ENCODE measurements around the gene LANCL1.
"Not testable (repeated sequence)": the region's sequence is repeated elsewhere in the genome, so short reads cannot be mapped to it uniquely, and the experiment has no call there.

Gene LANCL1

GRCh38 chr2:210459407-210459806 is 17.2 kb downstream of the LANCL1 start:
- DNase-seq, result no peak

- DNase-seq, result no peak
These were observed 18.2 kb downstream of the LANCL1 start for GRCh38 chr2:210458395-210458794.

- no peak for DNase-seq
These were observed 20.0 kb downstream of the LANCL1 start for GRCh38 chr2:210456571-210456970.

- DNase-seq, result no peak
These were observed 22.2 kb downstream of the LANCL1 start for GRCh38 chr2:210454336-210454735.

DNA sequence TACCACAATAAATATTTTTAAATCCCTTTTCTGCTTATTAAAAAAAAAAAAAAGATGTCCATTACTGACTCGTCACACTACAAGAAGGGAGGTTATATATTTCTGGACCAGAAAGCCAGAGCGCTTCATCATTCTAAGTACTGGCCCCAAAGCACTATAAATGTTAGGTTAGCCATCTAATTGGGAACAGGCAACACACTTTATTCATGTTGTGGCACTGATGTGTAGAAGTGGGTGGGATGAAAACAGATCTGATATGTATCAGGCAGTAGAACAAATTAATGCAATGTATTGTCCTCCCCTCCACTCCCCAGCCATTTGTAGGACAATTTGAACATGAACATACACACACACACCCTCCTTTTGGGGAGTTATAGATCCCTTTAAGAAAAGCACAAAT is 24.4 kb downstream of the LANCL1 start:
- no peak for DNase-seq

- DNase-seq, result not testable (repeated sequence)
These were observed 25.6 kb downstream of the LANCL1 start for GRCh38 chr2:210450942-210451341.

DNA sequence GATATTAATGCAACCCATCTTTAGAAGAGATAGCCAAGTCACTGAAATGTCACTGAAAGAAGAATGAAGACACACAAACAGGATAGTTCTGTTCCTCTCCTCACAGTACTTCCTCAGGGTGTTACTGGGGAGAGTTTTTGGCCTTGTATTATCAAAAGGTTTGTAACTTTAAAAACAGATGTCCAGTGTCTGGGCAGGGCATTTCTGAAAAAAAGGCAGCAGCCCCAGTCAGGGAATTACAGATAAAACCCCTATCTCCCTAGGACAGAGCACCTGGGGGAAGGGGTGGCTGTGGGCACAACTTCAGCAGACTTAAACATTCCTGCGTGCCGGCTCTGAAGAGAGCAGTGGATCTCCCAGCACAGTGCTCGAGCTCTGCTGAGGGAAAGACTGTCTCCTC is 30.8 kb downstream of the LANCL1 start:
- no peak for DNase-seq

DNA sequence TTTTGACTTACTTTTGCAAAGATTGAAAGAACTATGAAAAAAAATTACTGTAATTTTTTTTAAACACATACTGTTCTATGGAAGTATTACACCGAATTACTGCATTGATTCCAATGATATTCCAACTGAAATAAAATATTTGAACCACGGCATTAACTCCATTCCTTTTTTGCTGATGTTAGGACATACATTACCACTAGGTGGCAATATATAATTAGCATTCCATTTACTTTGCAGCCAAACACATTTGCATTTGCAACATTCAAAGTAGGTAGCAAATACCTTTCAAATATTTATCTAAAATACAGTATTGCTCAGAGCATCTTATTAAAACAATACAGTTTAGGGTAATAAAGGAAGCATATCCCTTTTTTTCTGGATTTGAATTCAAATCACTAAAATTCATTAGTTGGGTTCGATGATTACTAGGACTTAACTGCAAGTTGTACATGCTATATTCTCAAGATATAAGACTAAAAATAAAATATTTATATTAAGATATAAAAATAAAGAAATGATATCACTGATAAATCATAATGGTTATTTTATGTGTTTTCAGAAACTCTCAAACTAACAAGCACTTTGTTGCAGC is 31.3 kb downstream of the LANCL1 start:
- DNase-seq, result no peak

GRCh38 chr2:210443527-210443926 is 33.0 kb downstream of the LANCL1 start:
- no peak for DNase-seq

- no peak for DNase-seq
These were observed 33.7 kb downstream of the LANCL1 start for GRCh38 chr2:210442878-210443277.

DNA sequence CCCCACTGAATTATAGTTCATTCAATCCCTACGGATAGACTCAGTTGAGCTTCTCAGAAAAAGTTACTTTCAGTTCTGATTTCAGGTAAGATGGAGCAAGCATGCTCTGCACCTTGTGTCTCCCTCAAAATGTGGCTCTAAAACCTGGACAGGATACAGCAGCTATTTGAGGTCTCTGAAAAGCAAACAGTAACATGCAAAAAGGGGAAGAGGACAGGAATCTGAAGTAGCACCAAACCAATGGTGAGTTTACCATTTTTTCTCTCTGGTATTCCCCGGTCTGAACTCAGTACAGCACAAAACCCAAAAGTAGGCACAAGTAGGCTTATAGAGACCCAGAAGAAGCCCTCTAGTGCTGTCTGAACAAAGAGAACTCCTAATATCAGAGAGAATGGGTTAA is 34.1 kb downstream of the LANCL1 start:
- DNase-seq, result no peak

DNA sequence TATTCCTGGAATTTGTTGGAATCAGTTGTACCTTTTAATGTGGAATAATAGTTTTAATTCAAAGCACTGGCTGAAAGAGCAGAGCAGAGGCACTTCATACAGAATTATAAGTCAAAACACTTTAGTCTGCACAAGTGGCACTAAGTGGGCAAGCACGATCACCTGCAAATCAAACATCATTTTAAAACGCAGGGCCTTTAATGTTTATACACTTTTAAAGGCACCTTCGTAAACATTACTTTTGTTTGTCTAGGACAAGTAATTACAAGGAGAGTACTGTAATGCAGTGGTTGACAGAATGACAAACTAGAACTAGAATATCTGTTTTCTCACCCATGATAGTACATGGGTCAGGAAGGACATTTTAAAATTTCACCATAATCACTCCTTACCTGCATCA is 36.4 kb downstream of the LANCL1 start:
- DNase-seq, result no peak

- DNase-seq, result no peak
These were observed 41.1 kb downstream of the LANCL1 start for GRCh38 chr2:210435439-210435838.

DNA sequence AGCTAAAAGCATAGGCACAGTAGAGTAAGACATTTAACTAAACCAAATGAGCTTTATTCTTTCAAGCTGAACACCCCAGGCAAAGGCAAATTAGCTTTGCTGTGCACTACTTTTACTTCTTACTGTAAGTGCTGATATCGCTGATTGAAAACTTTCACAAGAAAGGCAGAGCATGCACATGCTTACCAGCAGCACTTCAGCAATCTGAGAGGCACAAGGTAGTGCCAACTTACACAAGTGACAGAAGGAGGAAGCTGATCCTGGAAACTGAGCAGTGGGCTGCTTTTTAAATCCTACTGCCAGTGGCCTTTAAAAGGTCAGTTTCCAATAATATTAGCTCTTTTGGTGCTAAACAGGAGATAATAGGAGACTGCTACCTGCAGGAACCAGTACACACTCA is 43.9 kb downstream of the LANCL1 start:
- no peak for DNase-seq

- DNase-seq, result no peak
These were observed 47.0 kb downstream of the LANCL1 start for GRCh38 chr2:210429403-210430137.

DNA sequence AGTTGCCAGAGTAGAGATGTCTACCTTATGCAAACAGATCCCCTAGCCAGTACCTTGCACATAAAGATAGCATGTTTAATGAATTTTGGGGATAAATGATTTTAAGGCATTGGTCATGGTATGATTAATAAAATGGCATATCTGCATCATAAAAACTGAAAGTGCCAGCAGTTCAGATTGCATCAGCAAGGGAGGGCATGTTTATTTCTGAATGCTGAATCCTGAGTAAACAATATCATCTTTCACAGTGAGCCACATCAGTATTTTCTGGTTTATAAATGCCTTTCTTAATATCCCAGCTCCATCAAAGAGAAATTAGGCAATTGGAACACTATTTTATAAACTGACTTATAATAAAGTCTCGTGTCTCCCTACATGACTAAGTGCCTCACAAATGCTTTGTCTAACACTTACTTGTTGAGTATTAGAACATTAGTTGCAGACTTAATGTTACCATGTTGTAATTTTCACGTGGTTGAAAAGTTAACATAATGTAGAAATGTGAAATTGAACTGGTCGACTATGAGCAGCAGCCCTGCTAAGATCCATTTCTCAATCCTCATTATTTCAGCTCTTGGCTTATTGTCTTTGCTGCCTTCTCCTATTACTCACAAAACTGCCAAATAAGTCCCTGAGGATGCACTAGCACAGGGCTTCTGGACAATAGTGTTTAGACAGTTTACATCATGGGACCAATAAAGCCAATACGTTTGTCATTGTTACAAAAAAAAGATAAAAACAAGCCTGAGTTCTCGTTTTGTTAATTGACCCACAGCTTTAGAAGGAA is 48.0 kb downstream of the LANCL1 start:
- no peak for DNase-seq

GRCh38 chr2:210427309-210427708 is 49.2 kb downstream of the LANCL1 start:
- DNase-seq, result not testable (repeated sequence)

DNA sequence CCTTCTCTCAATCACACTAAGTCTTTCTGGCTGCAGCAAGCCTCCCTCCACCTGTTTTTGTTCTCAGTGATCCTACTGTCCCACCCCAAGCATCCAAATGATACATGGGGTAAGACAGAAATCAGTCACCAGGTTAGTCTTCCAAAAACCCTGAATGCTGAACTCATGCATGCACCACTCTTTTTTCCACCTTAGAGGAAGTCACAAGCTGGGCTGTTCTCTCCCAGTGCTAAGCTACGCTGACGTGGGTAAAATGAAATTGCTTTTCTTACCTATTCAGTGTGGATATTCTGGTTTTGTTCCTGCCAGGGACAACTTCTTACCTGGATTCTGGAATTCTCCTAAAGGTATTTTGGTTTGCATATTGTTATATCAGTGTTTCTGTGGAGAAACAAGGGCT is 54.2 kb downstream of the LANCL1 start:
- DNase-seq, result no peak

- no peak for DNase-seq
These were observed 54.6 kb downstream of the LANCL1 start for GRCh38 chr2:210421916-210422315.

DNA sequence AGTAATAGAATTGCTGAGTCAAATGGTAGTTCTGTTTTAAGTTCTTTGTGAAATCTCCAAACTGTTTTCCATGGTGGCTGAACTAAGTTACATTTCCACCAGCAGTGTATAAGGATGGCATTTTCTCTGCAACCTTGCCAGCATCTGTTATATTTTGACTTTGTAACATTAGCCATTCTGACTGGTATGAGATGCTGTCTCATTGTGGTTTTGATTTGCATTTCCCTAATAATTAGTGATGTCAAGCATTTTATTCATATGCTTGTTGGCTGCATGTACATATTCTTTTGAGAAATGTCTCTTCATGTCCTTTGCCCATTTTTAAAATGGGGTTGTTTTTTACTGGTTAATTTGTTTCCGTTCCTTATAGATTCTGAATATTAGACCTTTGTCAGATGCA is 63.9 kb downstream of the LANCL1 start:
- DNase-seq, result no peak

DNA sequence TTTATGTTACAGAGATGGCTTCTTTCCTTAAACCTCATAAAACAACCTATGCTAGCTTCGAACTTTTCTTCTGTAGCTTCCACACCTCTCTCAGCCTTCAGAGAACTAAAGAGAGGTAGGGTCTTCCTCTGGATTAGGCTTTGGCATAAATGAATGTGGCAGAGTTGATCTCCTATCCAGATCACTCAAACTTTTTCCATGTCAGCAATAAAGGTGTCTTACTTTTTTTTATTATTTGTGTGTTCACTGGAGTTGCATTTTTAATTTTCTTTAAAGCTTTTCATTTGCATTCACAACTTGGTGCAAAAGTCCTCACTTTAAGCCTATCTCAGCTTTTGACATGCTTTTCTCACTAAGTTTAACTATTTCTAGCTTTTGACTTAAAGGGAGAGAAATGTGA is 66.0 kb downstream of the LANCL1 start:
- DNase-seq, result no peak

- no peak for DNase-seq
These were observed 77.0 kb downstream of the LANCL1 start for GRCh38 chr2:210399440-210400041.

DNA sequence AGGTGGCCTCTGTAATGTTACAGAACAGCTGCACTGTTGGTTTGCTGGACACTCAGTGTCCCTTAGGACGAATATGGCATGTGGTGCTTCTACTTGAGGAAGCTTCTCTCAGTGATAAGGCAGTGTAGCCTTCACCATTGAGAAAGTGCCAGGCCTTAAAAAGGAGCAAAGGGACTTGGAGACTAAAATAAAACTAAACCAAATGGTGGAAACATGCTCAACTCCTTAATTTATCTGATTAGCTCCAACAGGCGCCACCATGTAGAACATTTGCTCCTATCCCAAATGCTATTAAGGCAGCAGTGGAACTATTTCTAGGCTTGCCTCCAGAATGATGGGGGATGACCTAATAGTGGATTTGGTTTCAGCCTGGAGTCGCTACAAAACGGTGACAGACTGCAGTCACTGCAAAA is 84.1 kb downstream of the LANCL1 start:
- DNase-seq, result no peak

- no peak for DNase-seq
These were observed 86.7 kb downstream of the LANCL1 start for GRCh38 chr2:210389856-210390255.

Data from NCI-H2081 treated with DMSO at 0.1 percent for 48 hours (cell line).